HFFc6 (cell line): Measurements from ENCODE around the gene LMF1. TPM values are rescaled to one million over a fixed set of nuclear protein-coding genes. Genes with fewer than 3 reads are reported as not detected.

Source experiments
- DNase-seq: peaks from one replicate; pipeline ENCODE4 v3.0.0-alpha.2; 2018
- H3K27ac Mint-ChIP-seq: 2 replicates; pipeline ENCODE4 v1.8.0; 2020; ENCODE audit warnings: mild to moderate bottlenecking, mixed read lengths
- H3K27me3 Mint-ChIP-seq: 2 replicates; pipeline ENCODE4 v1.8.0; 2021; ENCODE audit warnings: mild to moderate bottlenecking, moderate library complexity, mixed read lengths; ENCODE audit not compliant: insufficient read depth
- H3K36me3 Mint-ChIP-seq: 2 replicates; pipeline ENCODE4 v1.8.0; 2021; ENCODE audit warnings: low read depth, mixed read lengths
- H3K4me1 Mint-ChIP-seq: 2 replicates; pipeline ENCODE4 v1.8.0; 2020; ENCODE audit warnings: low read depth, mixed read lengths
- H3K4me3 Mint-ChIP-seq: 2 replicates; pipeline ENCODE4 v1.8.0; 2020; ENCODE audit warnings: mild to moderate bottlenecking, moderate library complexity, mixed read lengths
- H3K9me3 Mint-ChIP-seq: 2 replicates; pipeline ENCODE4 v1.8.0; 2020; ENCODE audit warnings: mild to moderate bottlenecking, mixed read lengths
- CTCF ChIP-seq: fragments of 200-600 bp; sonication (generic); IDR thresholded peaks from 2 replicates; pipeline ENCODE4 v1.5.0; 2021; ENCODE audit warnings: antibody characterized with exemption, mild to moderate bottlenecking
- total RNA-seq, 6 experiments: library from RNA; stranded (reverse); fragmentation: NEBNext Ultra II Directional; extraction: Animal tissue kit (Norgen Biotek cat#: 25700); gene quantifications; 2 replicates in 1 of 6; 3 replicates in 5 of 6; pipeline ENCODE4 v1.2.3, GENCODE V29; 2021

Gene LMF1
- total RNA-seq, 6 experiments from 2014 or later = 10.9 to 19.3 (median 14.2) TPM

GRCh38 chr16:1001096-1001495 is 30.3 kb upstream of the LMF1 start:
- H3K27me3 Mint-ChIP-seq = peaks cover 7% of the 10 kb centered on the region
- no peak overlapping the region for H3K4me3 Mint-ChIP-seq
- H3K27ac Mint-ChIP-seq = no peak overlapping the region
- peaks cover under 1% of the 10 kb centered on the region; the same call in 1 of the 2 replicates for H3K9me3 Mint-ChIP-seq
- TF ChIP-seq CTCF = no peak
- DNase-seq = no peak
- peaks cover 19% of the 10 kb centered on the region for H3K4me1 Mint-ChIP-seq
- H3K36me3 Mint-ChIP-seq = peaks cover under 1% of the 10 kb centered on the region; the same call in 1 of the 2 replicates

- peaks cover 5% of the 10 kb centered on the region; the same call in 1 of the 2 replicates for H3K36me3 Mint-ChIP-seq
- no peak for TF ChIP-seq CTCF
- peaks cover 5% of the 10 kb centered on the region; the same call in 1 of the 2 replicates for H3K9me3 Mint-ChIP-seq
- no peak overlapping the region for H3K27ac Mint-ChIP-seq
- peaks cover 19% of the 10 kb centered on the region for H3K4me1 Mint-ChIP-seq
- DNase-seq = no peak
- no peak overlapping the region for H3K4me3 Mint-ChIP-seq
- peaks cover 7% of the 10 kb centered on the region for H3K27me3 Mint-ChIP-seq
These were observed 29.8 kb upstream of the LMF1 start for GRCh38 chr16:1000608-1001007.

- Mint-ChIP-seq H3K9me3 (peaks cover 15% of the 10 kb centered on the region; the same call in 1 of the 2 replicates), H3K36me3 (peaks cover 13% of the 10 kb centered on the region; the same call in 1 of the 2 replicates), H3K4me1 (peaks cover 19% of the 10 kb centered on the region), H3K27me3 (peaks cover 7% of the 10 kb centered on the region), H3K27ac (no peak overlapping the region), H3K4me3 (no peak overlapping the region)
- TF ChIP-seq CTCF = no peak
- DNase-seq = no peak
These were observed 28.9 kb upstream of the LMF1 start for GRCh38 chr16:999677-1000076.

GRCh38 chr16:998615-999014 is 27.8 kb upstream of the LMF1 start:
- H3K27me3 Mint-ChIP-seq = peaks cover 7% of the 10 kb centered on the region
- H3K36me3 Mint-ChIP-seq = peaks cover 13% of the 10 kb centered on the region; the same call in 1 of the 2 replicates
- peaks cover 13% of the 10 kb centered on the region for H3K4me1 Mint-ChIP-seq
- DNase-seq = no peak
- no peak overlapping the region for H3K4me3 Mint-ChIP-seq
- no peak for TF ChIP-seq CTCF
- peaks cover 18% of the 10 kb centered on the region; the same call in 1 of the 2 replicates for H3K9me3 Mint-ChIP-seq
- no peak overlapping the region for H3K27ac Mint-ChIP-seq

GRCh38 chr16:998211-998610 is 27.4 kb upstream of the LMF1 start:
- H3K4me1 Mint-ChIP-seq = peaks cover 13% of the 10 kb centered on the region
- H3K27ac Mint-ChIP-seq = no peak overlapping the region
- DNase-seq = no peak
- peaks cover 18% of the 10 kb centered on the region; the same call in 1 of the 2 replicates for H3K9me3 Mint-ChIP-seq
- no peak overlapping the region for H3K4me3 Mint-ChIP-seq
- no peak for TF ChIP-seq CTCF
- peaks cover 7% of the 10 kb centered on the region for H3K27me3 Mint-ChIP-seq
- peaks cover 13% of the 10 kb centered on the region; the same call in 1 of the 2 replicates for H3K36me3 Mint-ChIP-seq
